Liver (tissue), 9 donors: Measurements from ENCODE around the gene INHBB. TPM values are rescaled to one million over a fixed set of nuclear protein-coding genes. Genes with fewer than 3 reads are reported as not detected.

ENCODE experiments used
- DNase-seq: peaks from one replicate; pipeline ENCODE4 v3.0.0-alpha.2; 2017; ENCODE audit warnings: low spot score
- H3K27ac ChIP-seq, 2 donors: one replicate each; pipeline ENCODE4 v1.7.0; 2013; ENCODE audit warnings: inconsistent platforms in 2 of 2, low read length in 2 of 2, control low read depth in 1 of 2, low read depth in 1 of 2, mild to moderate bottlenecking in 1 of 2
- H3K27me3 ChIP-seq, 4 donors: one replicate each; pipeline versions ENCODE4 v1.6.1 to v1.7.0; 2013; ENCODE audit warnings: low read length in 3 of 4, inconsistent platforms in 1 of 4, mild to moderate bottlenecking in 1 of 4, moderate library complexity in 1 of 4; ENCODE audit not compliant: control insufficient read depth in 4 of 4, insufficient read depth in 4 of 4
- H3K36me3 ChIP-seq, 4 donors: one replicate each; pipeline versions ENCODE4 v1.6.1 to v1.7.0; 2013; ENCODE audit warnings: low read length in 3 of 4, mild to moderate bottlenecking in 3 of 4, low read depth in 1 of 4, moderate library complexity in 1 of 4; ENCODE audit not compliant: control insufficient read depth in 4 of 4, insufficient read depth in 3 of 4
- H3K4me1 ChIP-seq, 4 donors: one replicate each; pipeline versions ENCODE4 v1.6.1 to v1.7.0; 2013; ENCODE audit warnings: low read length in 3 of 4, mild to moderate bottlenecking in 3 of 4, moderate library complexity in 1 of 4; ENCODE audit not compliant: control insufficient read depth in 4 of 4, insufficient read depth in 4 of 4
- H3K4me3 ChIP-seq, 3 donors: one replicate each; pipeline versions ENCODE4 v1.6.1 to v1.7.0; 2013; ENCODE audit warnings: low read length in 3 of 3, control low read depth in 1 of 3, low read depth in 1 of 3, mild to moderate bottlenecking in 1 of 3
- H3K9ac ChIP-seq, 2 donors: one replicate each; pipeline ENCODE4 v1.7.0; 2013; ENCODE audit warnings: low read length in 2 of 2, mild to moderate bottlenecking in 2 of 2, moderate library complexity in 2 of 2, control low read depth in 1 of 2, low read depth in 1 of 2
- H3K9me3 ChIP-seq, 4 donors: one replicate each; pipeline versions ENCODE4 v1.6.1 to v1.7.0; 2013; ENCODE audit warnings: low read length in 3 of 4; ENCODE audit not compliant: control insufficient read depth in 4 of 4
- CTCF ChIP-seq: fragments of 150-350 bp; IDR thresholded peaks from 2 replicates; pipeline ENCODE4 v1.5.1; 2017; ENCODE audit warnings: improper control_type of control experiment, low read depth, low read length; ENCODE audit not compliant: missing input control
- EGR1 ChIP-seq, 2 donors: IDR thresholded peaks; 2 replicates each; pipeline ENCODE4 v1.6.1; 2016 to 2018; ENCODE audit warnings: antibody characterized with exemption in 2 of 2, low read depth in 2 of 2
- GABPA ChIP-seq, 2 donors: IDR thresholded peaks in 1 of 2; conservative IDR thresholded peaks in 1 of 2; 2 replicates each; pipeline ENCODE4 v1.6.1; 2016; ENCODE audit warnings: antibody characterized with exemption in 2 of 2, mild to moderate bottlenecking in 1 of 2, moderate library complexity in 1 of 2
- HNF4A ChIP-seq, 2 donors: conservative IDR thresholded peaks; 2 replicates each; pipeline ENCODE4 v1.6.1; 2016; ENCODE audit warnings: antibody characterized with exemption in 2 of 2, mild to moderate bottlenecking in 2 of 2
- HNF4G ChIP-seq: IDR thresholded peaks from 2 replicates; pipeline ENCODE4 v1.6.1; 2016; ENCODE audit warnings: antibody characterized with exemption
- JUND ChIP-seq, 2 donors: IDR thresholded peaks; 2 replicates each; pipeline ENCODE4 v1.6.1; 2016; ENCODE audit warnings: antibody characterized with exemption in 2 of 2
- MAX ChIP-seq: IDR thresholded peaks from 2 replicates; pipeline ENCODE4 v1.6.1; 2016; ENCODE audit warnings: antibody characterized with exemption
- RAD21 ChIP-seq, 2 donors: IDR thresholded peaks; 2 replicates each; pipeline ENCODE4 v1.6.1; 2016; ENCODE audit warnings: antibody characterized with exemption in 2 of 2, mild to moderate bottlenecking in 2 of 2
- REST ChIP-seq: IDR thresholded peaks from 2 replicates; pipeline ENCODE4 v1.6.1; 2016; ENCODE audit warnings: antibody characterized with exemption, mild to moderate bottlenecking
- RXRA ChIP-seq, 2 donors: IDR thresholded peaks; 2 replicates each; pipeline ENCODE4 v1.6.1; 2017 to 2018; ENCODE audit warnings: antibody characterized with exemption in 2 of 2, mild to moderate bottlenecking in 1 of 2
- SP1 ChIP-seq: IDR thresholded peaks from 2 replicates; pipeline ENCODE4 v1.6.1; 2018; ENCODE audit warnings: antibody characterized with exemption, mild to moderate bottlenecking
- YY1 ChIP-seq: IDR thresholded peaks from 2 replicates; pipeline ENCODE4 v1.6.1; 2016; ENCODE audit warnings: antibody characterized with exemption, mild to moderate bottlenecking
- ZBTB33 ChIP-seq: IDR thresholded peaks from 2 replicates; pipeline ENCODE4 v1.6.1; 2016; ENCODE audit warnings: antibody characterized with exemption
- WGBS: extraction: QIAGEN DNeasy Blood & Tissue Kit; methylation state at CpG from one replicate; pipeline ENCODE4 v1.1.7; 2013; 5-methylcytosine and 5-hydroxymethylcytosine counted together
- polyA plus RNA-seq, 2 donors: library from polyadenylated mRNA; stranded (reverse) in 1 of 2; unstranded in 1 of 2; fragments of 200-250 nt in 1 of 2; fragments of >200 nt in 1 of 2; fragmentation: Nextera tagmentation in 1 of 2; extraction: Ambion mirVana in 1 of 2; gene quantifications; one replicate each; pipeline versions ENCODE4 v1.2.1 to v1.2.3, GENCODE V29; 2013 to 2015
- total RNA-seq, 2 donors: library from RNA; depleted of rRNA; stranded (reverse); fragments of >200 nt; gene quantifications; one replicate each; pipeline ENCODE4 v1.2.3, GENCODE V29; 2014
- donor health status: healthy.
- donor health status: healthy.
- donor health status: healthy.
- donor health status: healthy.
- donor health status: healthy.

Gene INHBB
- total and polyA plus RNA-seq, 4 donors, result 0.36 to 7.4 (median 2.1) TPM

- WGBS, result 92% methylated on average over 15 of the region's 15 CpGs
- TF ChIP-seq RAD21 (IDR thresholded peaks at IDR 0.05) (no peak), REST (no peak), HNF4G (no peak), MAX (no peak), JUND (IDR thresholded peaks at IDR 0.05) (no peak), ZBTB33 (no peak), YY1 (no peak), CTCF (no peak), GABPA (IDR thresholded peaks at IDR 0.05 in 1 of 2, conservative IDR thresholded peaks at IDR 0.05 in 1 of 2) (no peak)
- peaks cover 0 to 6% (median under 1%) of the 10 kb centered on the region in 4 donors for H3K36me3 ChIP-seq
These were observed 9.2 kb downstream of the INHBB start for GRCh38 chr2:120354935-120355779.

GRCh38 chr2:120355780-120356266 is 9.9 kb downstream of the INHBB start:
- no peaks in the 10 kb centered on the region for H3K9me3 ChIP-seq
- peaks cover 0 to 4% (median 0%) of the 10 kb centered on the region in 4 donors for H3K36me3 ChIP-seq
- no peak overlapping the region for H3K27ac ChIP-seq
- DNase-seq, result no peak
- no peak overlapping the region for H3K9ac ChIP-seq
- no peak overlapping the region for H3K4me3 ChIP-seq
- no peaks in the 10 kb centered on the region for H3K4me1 ChIP-seq
- no peaks in the 10 kb centered on the region for H3K27me3 ChIP-seq
- 96% methylated on average over 6 of the region's 6 CpGs for WGBS
- TF ChIP-seq RAD21 (IDR thresholded peaks at IDR 0.05), result no peak
- no peak for TF ChIP-seq HNF4A (conservative IDR thresholded peaks at IDR 0.05)
- TF ChIP-seq GABPA (IDR thresholded peaks at IDR 0.05 in 1 of 2, conservative IDR thresholded peaks at IDR 0.05 in 1 of 2), result no peak
- no peak for TF ChIP-seq CTCF
- TF ChIP-seq REST, result no peak
- TF ChIP-seq SP1, result no peak
- TF ChIP-seq RXRA (IDR thresholded peaks at IDR 0.05), result no peak
- TF ChIP-seq JUND (IDR thresholded peaks at IDR 0.05), result no peak
- no peak for TF ChIP-seq EGR1 (IDR thresholded peaks at IDR 0.05; ENCODE audit: low read depth in 2 of 2)

More at GRCh38 chr2:120354935-120355779, 9.2 kb downstream of the INHBB start:
- Histone ChIP-seq H3K4me3 (no peak overlapping the region), H3K9ac (no peak overlapping the region), H3K4me1 (no peaks in the 10 kb centered on the region), H3K27me3 (no peaks in the 10 kb centered on the region), H3K9me3 (no peaks in the 10 kb centered on the region), H3K27ac (no peak overlapping the region)
- DNase-seq, result no peak
